ENCODE data around the gene TSPAN9.

The TSPAN9 gene

GRCh38 chr12:3129301-3130056, 52.3 kb downstream of the TSPAN9 start:
- peak; percentile 25 for DNase-seq

- peak; percentile 53 for DNase-seq
Measured at GRCh38 chr12:3130057-3130830, 53.1 kb downstream of the TSPAN9 start.

GRCh38 chr12:3131129-3131528, 54.0 kb downstream of the TSPAN9 start:
- DNase-seq: peak; percentile 23

- DNase-seq: no peak
Measured at GRCh38 chr12:3132636-3133404, 55.6 kb downstream of the TSPAN9 start.

GRCh38 chr12:3133405-3133783, 56.2 kb downstream of the TSPAN9 start:
- DNase-seq: no peak

GRCh38 chr12:3134126-3134525, 56.9 kb downstream of the TSPAN9 start:
- no peak for DNase-seq

GRCh38 chr12:3134526-3135135, 57.5 kb downstream of the TSPAN9 start:
- DNase-seq: no peak

GRCh38 chr12:3135522-3136461, 58.6 kb downstream of the TSPAN9 start:
- DNase-seq: peak; percentile 60

GRCh38 chr12:3136641-3137267, 59.6 kb downstream of the TSPAN9 start:
- DNase-seq: no peak

GRCh38 chr12:3137268-3137781, 60.1 kb downstream of the TSPAN9 start:
- no peak for DNase-seq

GRCh38 chr12:3137814-3138445, 60.8 kb downstream of the TSPAN9 start:
- DNase-seq: no peak

- DNase-seq: no peak
Measured at GRCh38 chr12:3138941-3139511, 61.8 kb downstream of the TSPAN9 start.

- no peak for DNase-seq
Measured at GRCh38 chr12:3139760-3140159, 62.6 kb downstream of the TSPAN9 start.

- no peak for DNase-seq
Measured at GRCh38 chr12:3140284-3140683, 63.1 kb downstream of the TSPAN9 start.

- DNase-seq: no peak
Measured at GRCh38 chr12:3141339-3142321, 64.5 kb downstream of the TSPAN9 start.

- DNase-seq: no peak
Measured at GRCh38 chr12:3142386-3142785, 65.2 kb downstream of the TSPAN9 start.

- DNase-seq: no peak
Measured at GRCh38 chr12:3144495-3144894, 67.3 kb downstream of the TSPAN9 start.

- no peak for DNase-seq
Measured at GRCh38 chr12:3145033-3145432, 67.9 kb downstream of the TSPAN9 start.
